Measurements from ENCODE around the gene OR4C46.

OR4C46 gene

GRCh38 chr11:54558407-54558806 is 45.4 kb downstream of the OR4C46 start:
- no peak overlapping the region for H2BK15ac ChIP-seq (ENCODE audit: low read depth, poor library complexity, severe bottlenecking)
- H3K14ac ChIP-seq (ENCODE audit: low read length in 2 of 2): no peak overlapping the region
- no peak overlapping the region for H2BK120ac ChIP-seq (ENCODE audit: low read depth, low read length)
- no peak overlapping the region for H3K9ac ChIP-seq (ENCODE audit: low read length)
- no peak for DNase-seq
- no peak overlapping the region for H3K23ac ChIP-seq (ENCODE audit: low read length in 2 of 2)
- no peak overlapping the region for H3K4me2 ChIP-seq (ENCODE audit: low read length, poor library complexity, severe bottlenecking)
- H2BK12ac ChIP-seq (ENCODE audit: low read length in 2 of 2): no peak overlapping the region
- no peaks in the 10 kb centered on the region for H3K27me3 ChIP-seq (ENCODE audit: control insufficient read depth in 1 of 2, insufficient read depth in 1 of 2, low read length in 2 of 2)
- H3K27ac ChIP-seq (ENCODE audit: low read length, poor library complexity, severe bottlenecking): no peak overlapping the region
- no peaks in the 10 kb centered on the region for H3K4me1 ChIP-seq (ENCODE audit: control insufficient read depth, insufficient read depth, low read depth, low read length)
- no CpG with 5 or more reads among the region's 3 CpGs for WGBS
- H4K91ac ChIP-seq (ENCODE audit: low read length): no peak overlapping the region
- H3K4me3 ChIP-seq (ENCODE audit: insufficient read depth in 1 of 2, low read depth in 1 of 2, low read length in 2 of 2): no peak overlapping the region
- H4K8ac ChIP-seq (ENCODE audit: low read length): no peak overlapping the region
- H3K4ac ChIP-seq (ENCODE audit: low read depth in 1 of 2, low read length in 2 of 2): no peak overlapping the region
- peaks cover 21% of the 10 kb centered on the region for H3K9me3 ChIP-seq (ENCODE audit: control insufficient read depth, low read length)
- no peak overlapping the region for H2AK5ac ChIP-seq (ENCODE audit: low read length, severe bottlenecking)
- no peak overlapping the region for H2BK5ac ChIP-seq (ENCODE audit: low read depth, low read length, poor library complexity, severe bottlenecking)
- H3K36me3 ChIP-seq (ENCODE audit: control insufficient read depth in 1 of 2, insufficient read depth in 2 of 2, low read depth in 1 of 2, low read length in 2 of 2): no peaks in the 10 kb centered on the region
- H2AFZ ChIP-seq (ENCODE audit: low read depth, low read length): no peak overlapping the region
- H3K79me1 ChIP-seq (replicated peaks; ENCODE audit: low read length, poor library complexity, severe bottlenecking): no peaks in the 10 kb centered on the region
- no peak overlapping the region for H3K18ac ChIP-seq (ENCODE audit: low read depth in 1 of 2, low read length in 2 of 2)

Data from mesenchymal stem cell (in vitro differentiated cells and primary cell).